ENCODE data around the gene PGA4.

GRCh38 chr11:61172888-61173287, 49.3 kb upstream of the PGA4 start:
- TF ChIP-seq CTCF (IDR thresholded peaks at IDR 0.05 in 2 of 3, conservative IDR thresholded peaks at IDR 0.05 in 1 of 3; ENCODE audit: insufficient read depth in 2 of 3, low read depth in 1 of 3, low read length in 3 of 3) (no peak), L3MBTL2 (IDR thresholded peaks at IDR 0.05) (no peak), BHLHE40 (IDR thresholded peaks at IDR 0.05; ENCODE audit: low read length) (no peak), ZNF12 (CRISPR knock-in tag; IDR thresholded peaks at IDR 0.05) (peak; percentile 99)

Data from K562 (cell line).